ENCODE data around the gene MAML3.

Gene MAML3

DNA sequence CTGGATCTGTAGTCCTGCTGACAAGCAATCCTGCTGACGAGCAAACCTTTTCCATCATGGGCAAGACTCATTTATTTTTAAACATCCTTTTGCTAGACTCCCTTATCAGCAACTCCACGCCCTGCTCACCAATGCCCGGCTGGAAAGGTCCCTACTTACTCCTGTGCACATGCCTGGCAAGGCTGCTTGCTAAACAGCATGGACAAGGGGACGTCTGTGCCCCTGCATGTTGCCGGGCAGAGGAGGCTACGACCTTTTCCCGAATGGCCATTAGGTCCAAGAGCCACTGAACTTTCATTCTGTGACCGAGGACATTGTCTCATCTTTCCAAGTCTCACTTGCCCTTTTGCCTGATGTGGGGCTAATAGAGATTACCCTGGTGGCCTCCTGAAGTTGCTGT, 389.8 kb downstream of the MAML3 start:
- intact Hi-C loops (cut with DNase I; ENCODE audit: low total_unique reads) = no loop called here
- H3K27ac ChIP-seq = peak overlapping the region; percentile 58 to 69

GRCh38 chr4:139763672-139764071, 390.3 kb downstream of the MAML3 start:
- Histone ChIP-seq H3K27me3 (no peaks in the 10 kb centered on the region), H3K27ac (peak overlapping the region; percentile 58 to 69), H3K36me3 (no peaks in the 10 kb centered on the region), H3K9me3 (no peaks in the 10 kb centered on the region), H3K4me3 (peak overlapping the region in 1 of 2 donors; percentile 18), H3K4me1 (peaks cover 0 to 40% (median 29%) of the 10 kb centered on the region in 4 donors)
- TF ChIP-seq, protein P1, sequence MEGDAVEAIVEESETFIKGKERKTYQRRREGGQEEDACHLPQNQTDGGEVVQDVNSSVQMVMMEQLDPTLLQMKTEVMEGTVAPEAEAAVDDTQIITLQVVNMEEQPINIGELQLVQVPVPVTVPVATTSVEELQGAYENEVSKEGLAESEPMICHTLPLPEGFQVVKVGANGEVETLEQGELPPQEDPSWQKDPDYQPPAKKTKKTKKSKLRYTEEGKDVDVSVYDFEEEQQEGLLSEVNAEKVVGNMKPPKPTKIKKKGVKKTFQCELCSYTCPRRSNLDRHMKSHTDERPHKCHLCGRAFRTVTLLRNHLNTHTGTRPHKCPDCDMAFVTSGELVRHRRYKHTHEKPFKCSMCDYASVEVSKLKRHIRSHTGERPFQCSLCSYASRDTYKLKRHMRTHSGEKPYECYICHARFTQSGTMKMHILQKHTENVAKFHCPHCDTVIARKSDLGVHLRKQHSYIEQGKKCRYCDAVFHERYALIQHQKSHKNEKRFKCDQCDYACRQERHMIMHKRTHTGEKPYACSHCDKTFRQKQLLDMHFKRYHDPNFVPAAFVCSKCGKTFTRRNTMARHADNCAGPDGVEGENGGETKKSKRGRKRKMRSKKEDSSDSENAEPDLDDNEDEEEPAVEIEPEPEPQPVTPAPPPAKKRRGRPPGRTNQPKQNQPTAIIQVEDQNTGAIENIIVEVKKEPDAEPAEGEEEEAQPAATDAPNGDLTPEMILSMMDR (IDR thresholded peaks at IDR 0.05) = no peak
- intact Hi-C loops (cut with DNase I; ENCODE audit: low total_unique reads) = no loop called here
- DNase-seq = no peak

More for the DNA sequence above, 389.8 kb downstream of the MAML3 start:
- DNase-seq = no peak
- H3K4me3 ChIP-seq = peak overlapping the region in 1 of 2 donors; percentile 18
- no peaks in the 10 kb centered on the region for H3K36me3 ChIP-seq
- TF ChIP-seq, protein P1 (IDR thresholded peaks at IDR 0.05) = no peak
- H3K27me3 ChIP-seq = no peaks in the 10 kb centered on the region
- no peaks in the 10 kb centered on the region for H3K9me3 ChIP-seq
- peaks cover 0 to 40% (median 29%) of the 10 kb centered on the region in 4 donors for H3K4me1 ChIP-seq

DNA sequence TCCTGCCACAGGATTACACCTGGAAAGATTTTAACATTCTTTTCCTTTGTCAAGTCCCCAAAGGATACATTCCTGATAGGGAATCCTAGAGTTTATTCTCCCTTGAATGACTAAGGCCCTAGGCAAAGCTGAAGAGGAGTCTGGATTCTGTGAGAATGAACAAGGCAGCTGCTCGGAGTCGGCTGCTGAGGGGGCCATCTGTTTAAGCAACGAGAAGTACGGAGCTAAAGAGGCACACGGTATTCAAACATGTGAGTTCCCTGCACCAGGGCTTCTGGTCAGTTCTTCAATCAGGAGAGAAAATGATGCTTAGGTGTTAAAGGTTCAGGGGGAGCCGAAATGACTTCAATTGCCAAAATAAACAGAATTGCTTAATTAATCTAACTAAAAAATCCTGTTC, 390.8 kb downstream of the MAML3 start:
- Histone ChIP-seq H3K4me1 (peaks cover 0 to 40% (median 29%) of the 10 kb centered on the region in 4 donors), H3K27ac (peak overlapping the region; percentile 58 to 69), H3K9me3 (no peaks in the 10 kb centered on the region), H3K36me3 (no peaks in the 10 kb centered on the region), H3K27me3 (no peaks in the 10 kb centered on the region), H3K4me3 (peak overlapping the region in 1 of 2 donors; percentile 18)
- DNase-seq = no peak
- intact Hi-C loops (cut with DNase I; ENCODE audit: low total_unique reads) = no loop called here
- TF ChIP-seq, protein P1 (IDR thresholded peaks at IDR 0.05) = no peak

DNA sequence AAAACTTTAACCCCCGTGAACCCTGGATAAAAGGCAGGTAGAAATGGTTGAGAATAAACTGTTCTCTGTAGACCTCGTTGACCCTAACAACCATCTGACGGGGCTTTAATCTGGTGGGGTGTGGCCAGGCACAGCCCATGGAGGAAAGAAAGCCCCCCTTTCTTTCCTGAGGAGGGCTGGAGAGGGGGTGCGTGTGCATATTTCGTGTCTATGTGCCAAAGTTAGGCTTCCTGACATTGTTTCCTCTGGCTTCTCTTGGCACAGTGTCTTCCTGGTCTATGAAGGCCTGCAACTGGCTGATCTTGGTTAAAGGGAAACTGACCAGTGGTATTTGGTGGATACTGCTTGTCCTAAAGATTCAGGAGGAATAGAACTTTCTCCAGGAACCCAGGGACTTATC, 391.3 kb downstream of the MAML3 start:
- TF ChIP-seq, protein P1 (IDR thresholded peaks at IDR 0.05) = no peak
- Histone ChIP-seq H3K9me3 (no peaks in the 10 kb centered on the region), H3K36me3 (no peaks in the 10 kb centered on the region), H3K4me1 (peaks cover 0 to 40% (median 29%) of the 10 kb centered on the region in 4 donors), H3K27me3 (no peaks in the 10 kb centered on the region), H3K4me3 (no peak overlapping the region), H3K27ac (peak overlapping the region; percentile 58 to 69)
- no peak for DNase-seq
- intact Hi-C loops (cut with DNase I; ENCODE audit: low total_unique reads) = no loop called here

DNA sequence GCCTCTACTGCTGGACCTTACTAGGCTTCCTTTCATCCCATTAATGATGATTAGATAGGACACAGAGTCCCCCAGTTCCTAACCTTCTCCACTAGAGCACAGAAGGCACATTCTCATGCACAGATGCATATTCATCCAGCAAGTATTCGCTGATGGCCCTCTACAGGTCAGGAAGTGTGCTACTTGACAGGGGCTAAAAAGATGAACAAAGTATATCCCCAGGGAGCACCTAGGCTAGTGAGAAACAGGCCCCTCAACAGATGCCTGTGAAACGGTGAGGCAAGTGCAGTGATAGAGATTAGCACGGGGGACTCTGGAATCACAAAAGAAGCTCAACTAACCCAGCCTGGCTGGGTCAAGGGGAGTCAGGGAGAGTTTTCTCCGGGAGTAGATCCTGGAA, 392.5 kb downstream of the MAML3 start:
- Histone ChIP-seq H3K36me3 (no peaks in the 10 kb centered on the region), H3K4me3 (no peak overlapping the region), H3K9me3 (no peaks in the 10 kb centered on the region), H3K4me1 (peaks cover 0 to 40% (median 29%) of the 10 kb centered on the region in 4 donors), H3K27ac (no peak overlapping the region), H3K27me3 (no peaks in the 10 kb centered on the region)
- TF ChIP-seq, protein P1 (IDR thresholded peaks at IDR 0.05) = no peak
- intact Hi-C loops (cut with DNase I; ENCODE audit: low total_unique reads) = no loop called here
- no peak for DNase-seq

DNA sequence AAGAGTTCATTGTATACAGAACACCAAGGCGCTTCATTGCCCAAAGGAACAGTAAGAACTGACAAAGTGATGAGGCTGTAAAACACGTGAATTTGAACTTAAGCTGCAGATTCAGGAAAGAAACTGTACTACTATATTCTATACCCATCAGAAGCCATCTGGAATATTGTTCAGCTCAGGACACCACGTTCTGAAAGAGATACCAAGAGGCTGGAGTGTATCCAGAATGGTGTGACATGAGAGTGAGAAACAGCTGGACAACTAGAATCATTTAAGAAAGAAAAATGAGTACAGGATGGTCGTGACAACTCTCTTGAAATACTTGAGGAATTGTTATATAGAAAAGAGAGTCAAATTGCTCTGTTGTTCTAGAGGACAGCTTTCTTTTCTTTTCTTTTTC, 393.4 kb downstream of the MAML3 start:
- H3K27ac ChIP-seq = no peak overlapping the region
- no peaks in the 10 kb centered on the region for H3K36me3 ChIP-seq
- TF ChIP-seq, protein P1 (IDR thresholded peaks at IDR 0.05) = no peak
- intact Hi-C loops (cut with DNase I; ENCODE audit: low total_unique reads) = no loop called here
- DNase-seq = no peak
- H3K4me3 ChIP-seq = no peak overlapping the region
- no peaks in the 10 kb centered on the region for H3K27me3 ChIP-seq
- peaks cover 0 to 40% (median 29%) of the 10 kb centered on the region in 4 donors for H3K4me1 ChIP-seq
- no peaks in the 10 kb centered on the region for H3K9me3 ChIP-seq

All from tibial artery (tissue), 4 donors.